Sigmoid colon (tissue), 7 donors: ENCODE data around the gene MACROD2. TPM values are rescaled to one million over a fixed set of nuclear protein-coding genes. Genes with fewer than 3 reads are reported as not detected.
A peak's percentile ranks its signal among the peaks of the same experiment; 100 is the strongest.
"Not testable (repeated sequence)": the region's sequence is repeated elsewhere in the genome, so short reads cannot be mapped to it uniquely, and the experiment has no call there.

ENCODE experiments used
- DNase-seq: peaks from one replicate; pipeline ENCODE4 v3.0.0-alpha.2; 2019
- H3K27ac ChIP-seq, 4 donors: fragments of 200-600 bp; sonication (generic); one replicate each; pipeline ENCODE4 v1.5.1; 2016 to 2019; ENCODE audit warnings: mild to moderate bottlenecking in 1 of 4
- H3K27me3 ChIP-seq, 3 donors: fragments of 200-600 bp; sonication (generic); one replicate each; pipeline ENCODE4 v1.5.1; 2019; ENCODE audit warnings: mild to moderate bottlenecking in 1 of 3
- H3K36me3 ChIP-seq, 4 donors: fragments of 200-600 bp; sonication (generic); one replicate each; pipeline ENCODE4 v1.5.1; 2016 to 2019
- H3K4me1 ChIP-seq, 4 donors: fragments of 200-600 bp; sonication (generic); one replicate each; pipeline ENCODE4 v1.5.1; 2017 to 2019
- H3K4me3 ChIP-seq, 4 donors: fragments of 200-600 bp; sonication (generic); one replicate each; pipeline ENCODE4 v1.5.1; 2017 to 2019; ENCODE audit warnings: mild to moderate bottlenecking in 2 of 4, moderate library complexity in 1 of 4
- H3K9me3 ChIP-seq, 4 donors: fragments of 200-600 bp in 3 of 4; sonication (generic) in 3 of 4; one replicate each; pipeline versions ENCODE4 v1.5.1 to v1.6.1; 2013 to 2019
- CTCF ChIP-seq, 4 experiments: fragments of 450-650 bp in 3 of 4; fragments of 200-600 bp in 1 of 4; IDR thresholded peaks; one replicate each; pipeline ENCODE4 v1.5.1; 2016 to 2019; ENCODE audit warnings: antibody characterized with exemption in 4 of 4, mild to moderate bottlenecking in 3 of 4, moderate library complexity in 2 of 4
- EP300 ChIP-seq, 4 donors: sonication (generic); formaldehyde crosslinking; IDR thresholded peaks; one replicate each; pipeline ENCODE4 v1.6.1; 2017; ENCODE audit warnings: antibody characterized with exemption in 4 of 4
- POLR2A ChIP-seq, 2 donors: fragments of 450-650 bp; IDR thresholded peaks; one replicate each; pipeline ENCODE4 v1.6.1; 2016; ENCODE audit warnings: antibody characterized with exemption in 2 of 2, mild to moderate bottlenecking in 2 of 2, moderate library complexity in 2 of 2
- POLR2AphosphoS5 ChIP-seq, 4 donors: sonication (generic); formaldehyde crosslinking; IDR thresholded peaks; one replicate each; pipeline ENCODE4 v1.6.1; 2017; ENCODE audit warnings: antibody characterized with exemption in 4 of 4
- WGBS, 2 donors: extraction: QIAGEN DNeasy Blood & Tissue Kit; methylation state at CpG; one replicate each; pipeline ENCODE4 v1.1.7; 2013; 5-methylcytosine and 5-hydroxymethylcytosine counted together
- intact Hi-C: fragments of 100-400 bp; cut with DNase I; formaldehyde crosslinking; loops from one replicate; pipeline ENCODE4 v1.15.1; 2023
- polyA plus RNA-seq, 3 donors: library from polyadenylated mRNA; stranded (reverse); fragments of 200-250 nt; gene quantifications; one replicate each; pipeline ENCODE4 v1.2.3, GENCODE V29; 2013
- total RNA-seq, 4 donors: library from RNA; depleted of rRNA; stranded (reverse); fragments of >200 nt; gene quantifications; one replicate each; pipeline ENCODE4 v1.1.0, GENCODE V29; 2016
- donor health status: healthy with polysubstance abuse.
- donor health status: Bipolar disorder and iron deficiency.
- donor health status: healthy.

MACROD2 gene
- total and polyA plus RNA-seq, 7 donors, result 1.2 to 22.4 (median 5.8) TPM

DNA sequence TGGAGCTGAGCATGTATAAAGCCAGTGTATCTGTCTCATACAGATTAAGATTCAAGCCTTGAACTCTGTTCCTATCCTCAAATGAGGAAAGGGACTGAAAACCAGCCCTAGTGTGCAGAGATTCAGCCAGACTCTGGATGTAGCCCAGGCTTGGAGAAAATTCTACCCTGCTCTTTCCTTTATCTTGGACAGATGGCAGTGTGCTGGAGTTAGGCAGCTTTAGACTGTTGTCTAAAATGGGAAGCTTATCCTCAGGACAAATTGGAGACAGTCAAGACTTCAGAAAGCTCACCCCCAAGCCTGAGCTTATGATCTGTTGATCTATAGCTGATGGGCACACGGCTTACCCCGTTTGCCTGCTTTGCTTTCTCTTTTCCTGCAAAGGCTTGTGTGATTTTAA, 1520.4 kb downstream of the MACROD2 start:
- WGBS, 2 donors, result 30 to 78% methylated on average over 2 of the region's 2 CpGs
- Histone ChIP-seq H3K4me3 (no peak overlapping the region), H3K36me3 (no peaks in the 10 kb centered on the region), H3K27ac (peak overlapping the region in 1 of 4 donors; percentile 17), H3K27me3 (no peaks in the 10 kb centered on the region), H3K4me1 (peaks cover 0 to 4% (median 1%) of the 10 kb centered on the region in 4 donors), H3K9me3 (no peaks in the 10 kb centered on the region)
- TF ChIP-seq POLR2A (IDR thresholded peaks at IDR 0.05) (no peak), CTCF (IDR thresholded peaks at IDR 0.05) (no peak), POLR2AphosphoS5 (IDR thresholded peaks at IDR 0.05) (no peak), EP300 (IDR thresholded peaks at IDR 0.05) (no peak)
- intact Hi-C loops, result no loop called here
- DNase-seq, result no peak

DNA sequence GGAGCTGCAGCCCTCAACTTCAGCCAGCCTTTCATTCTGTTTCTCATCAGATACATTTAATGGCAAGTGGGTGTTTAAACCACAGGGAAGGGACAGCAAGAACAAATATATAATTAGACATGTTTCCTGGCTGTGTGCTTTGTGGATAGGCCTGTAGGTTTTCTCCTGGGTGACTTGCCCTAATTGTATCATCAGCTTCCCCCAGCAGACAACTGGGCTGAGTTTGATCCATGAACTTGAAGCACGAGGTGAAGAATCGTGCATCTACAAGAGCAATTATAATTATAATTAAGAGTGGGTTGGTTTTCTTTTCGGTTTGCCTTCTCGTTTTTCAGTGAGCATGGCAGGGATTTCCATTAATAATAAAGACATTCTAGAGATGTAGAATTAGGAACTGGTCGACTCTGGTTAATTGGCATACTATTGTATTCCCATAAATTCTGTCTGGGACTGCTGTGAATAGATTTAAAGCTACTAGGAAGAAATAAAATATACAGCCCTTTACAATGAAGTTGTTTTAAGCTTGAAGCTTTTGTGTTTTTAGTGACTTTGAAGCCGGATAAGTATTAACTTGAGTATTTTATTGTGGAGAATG, 1525.7 kb downstream of the MACROD2 start:
- peak overlapping the region in 1 of 4 donors; percentile 4 for H3K27ac ChIP-seq
- 73 to 77% methylated on average over 6 of the region's 6 CpGs for WGBS, 2 donors
- no peaks in the 10 kb centered on the region for H3K9me3 ChIP-seq
- H3K27me3 ChIP-seq, result no peaks in the 10 kb centered on the region
- H3K4me3 ChIP-seq, result no peak overlapping the region
- TF ChIP-seq EP300 (IDR thresholded peaks at IDR 0.05) (no peak), POLR2AphosphoS5 (IDR thresholded peaks at IDR 0.05) (peak in 1 of 4 donors; percentile 12)
- intact Hi-C loops, result no loop called here
- DNase-seq, result no peak
- peaks cover 0 to 4% (median 0%) of the 10 kb centered on the region in 4 donors for H3K4me1 ChIP-seq
- H3K36me3 ChIP-seq, result no peaks in the 10 kb centered on the region

DNA sequence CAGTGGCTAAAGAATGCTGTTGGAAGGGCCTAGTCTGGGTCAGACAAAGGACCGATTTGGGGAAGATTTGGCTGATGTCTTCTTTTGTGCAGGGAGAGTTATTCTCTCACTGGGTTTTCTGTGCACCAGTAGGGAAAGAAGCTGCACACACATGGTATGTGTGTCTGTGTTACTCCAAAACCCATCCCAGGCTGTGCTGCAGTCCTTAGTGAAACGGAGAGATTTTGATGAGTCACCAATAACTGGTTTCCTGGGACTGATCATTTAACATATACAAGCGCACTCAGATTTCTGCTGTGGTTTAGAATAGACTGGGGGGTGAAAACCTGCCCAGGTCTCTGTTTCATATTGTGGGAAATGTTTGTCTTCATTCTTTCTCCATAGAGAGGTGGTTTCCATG, 1528.1 kb downstream of the MACROD2 start:
- no peak for DNase-seq
- intact Hi-C loops, result no loop called here
- Histone ChIP-seq H3K36me3 (no peaks in the 10 kb centered on the region), H3K27ac (no peak overlapping the region), H3K9me3 (no peaks in the 10 kb centered on the region), H3K4me1 (peaks cover 0 to 4% (median 3%) of the 10 kb centered on the region in 4 donors), H3K27me3 (no peaks in the 10 kb centered on the region), H3K4me3 (no peak overlapping the region)
- no peak for TF ChIP-seq EP300 (IDR thresholded peaks at IDR 0.05)
- WGBS, 2 donors, result 87 to 90% methylated on average over 3 of the region's 3 CpGs

DNA sequence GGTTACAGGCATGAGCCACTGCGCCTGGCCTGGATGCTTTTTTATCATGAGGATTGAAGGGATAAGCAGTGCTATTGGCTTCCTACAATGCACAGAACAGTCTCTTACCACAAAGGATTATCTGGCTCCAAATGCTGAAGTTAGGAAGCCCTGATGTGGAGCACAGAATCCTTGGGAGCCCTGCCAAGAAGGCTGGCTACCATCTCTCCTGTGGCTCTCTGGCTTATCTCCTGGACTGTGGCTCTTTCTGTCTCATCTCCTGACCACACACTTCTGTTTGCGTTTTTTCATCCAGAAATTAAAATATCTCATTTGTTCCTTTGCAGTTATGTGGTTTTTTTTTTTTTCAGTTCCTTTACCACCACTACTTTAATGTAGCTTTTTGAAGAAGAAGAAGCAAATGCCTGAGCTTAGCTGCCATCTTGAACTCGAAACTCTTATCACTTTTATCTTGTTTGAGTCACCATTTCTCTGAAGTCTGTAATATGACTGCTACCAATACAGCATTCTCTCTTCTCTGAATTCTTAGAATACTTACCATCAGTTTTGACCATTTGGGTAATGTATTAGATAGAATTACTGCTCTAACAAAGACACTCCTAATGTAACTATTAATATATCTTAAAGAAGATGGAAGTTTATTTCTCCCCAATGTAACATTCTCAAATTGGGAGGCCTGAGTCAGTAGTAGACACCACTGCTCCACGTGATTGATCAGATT, 1533.2 kb downstream of the MACROD2 start:
- no peak for TF ChIP-seq POLR2AphosphoS5 (IDR thresholded peaks at IDR 0.05)
- TF ChIP-seq POLR2A (IDR thresholded peaks at IDR 0.05), result no peak
- TF ChIP-seq CTCF (IDR thresholded peaks at IDR 0.05), result no peak
- TF ChIP-seq EP300 (IDR thresholded peaks at IDR 0.05), result no peak
- WGBS, 2 donors, result 74 to 80% methylated on average over 4 of the region's 4 CpGs
- Histone ChIP-seq H3K9me3 (no peaks in the 10 kb centered on the region), H3K4me3 (no peak overlapping the region), H3K27ac (no peak overlapping the region), H3K4me1 (peaks cover 0 to 13% (median 2%) of the 10 kb centered on the region in 4 donors), H3K36me3 (no peaks in the 10 kb centered on the region), H3K27me3 (no peaks in the 10 kb centered on the region)
- intact Hi-C loops, result no loop called here
- no peak for DNase-seq

DNA sequence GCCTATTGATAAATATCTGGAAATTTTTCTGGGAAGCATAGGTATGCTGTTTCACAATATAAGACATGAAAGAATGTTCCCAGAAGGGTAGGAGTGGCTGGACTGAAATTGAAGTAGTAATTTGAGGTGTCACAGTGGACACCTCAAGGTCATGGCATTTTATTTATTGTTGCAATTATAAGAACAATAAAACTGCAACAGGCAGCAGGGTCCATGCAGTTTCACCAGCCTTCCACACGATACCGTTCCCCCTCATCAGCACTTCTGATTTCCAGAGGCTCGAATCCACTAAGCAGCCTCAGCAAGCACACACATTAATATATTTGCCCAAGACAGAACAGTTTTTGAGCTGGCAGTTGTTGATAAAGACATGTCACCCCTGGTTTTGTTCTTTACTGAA, 1540.5 kb downstream of the MACROD2 start:
- Histone ChIP-seq H3K27me3 (no peaks in the 10 kb centered on the region), H3K4me3 (no peak overlapping the region), H3K4me1 (peaks cover 0 to 9% (median 0%) of the 10 kb centered on the region in 4 donors), H3K9me3 (no peaks in the 10 kb centered on the region), H3K36me3 (no peaks in the 10 kb centered on the region), H3K27ac (no peak overlapping the region)
- TF ChIP-seq EP300 (IDR thresholded peaks at IDR 0.05) (no peak), CTCF (IDR thresholded peaks at IDR 0.05) (no peak), POLR2AphosphoS5 (IDR thresholded peaks at IDR 0.05) (no peak), POLR2A (IDR thresholded peaks at IDR 0.05) (no peak)
- DNase-seq, result no peak
- whole genome bisulfite sequencing, 2 donors, result 91 to 93% methylated on average over 3 of the region's 3 CpGs
- intact Hi-C loops, result no loop called here

DNA sequence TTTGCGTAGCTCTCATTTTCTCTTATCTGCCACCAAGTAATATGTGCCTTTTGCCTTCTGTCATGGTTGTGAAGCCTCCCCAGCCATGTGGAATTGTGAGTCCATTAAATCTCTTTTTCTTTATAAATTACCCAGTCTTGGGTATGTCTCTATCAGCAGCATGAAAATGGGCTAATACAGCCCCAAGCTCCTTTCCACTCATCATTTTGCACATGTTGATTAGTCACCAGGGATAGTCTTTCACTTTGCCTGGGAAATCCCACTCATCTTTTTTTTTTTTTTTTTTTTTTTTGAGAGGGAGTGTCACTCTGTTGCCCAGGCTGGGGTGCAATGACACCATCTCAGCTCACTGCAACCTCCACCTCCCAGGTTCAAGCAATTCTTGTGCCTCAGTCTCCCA, 1541.9 kb downstream of the MACROD2 start:
- 93 to 100% methylated on average over 1 of the region's 1 CpG for WGBS, 2 donors
- H3K27ac ChIP-seq, H3K4me1 ChIP-seq, DNase-seq, H3K27me3 ChIP-seq, H3K4me3 ChIP-seq, H3K9me3 ChIP-seq, H3K36me3 ChIP-seq, intact Hi-C loops: not testable (repeated sequence)
